Mesenchymal stem cell (in vitro differentiated cells and primary cell): Measurements from ENCODE around the gene SAT1.

Experiments used
- DNase-seq: peaks from one replicate; pipeline ENCODE4 v3.0.0-alpha.2; 2013
- H2AFZ ChIP-seq: one replicate; pipeline ENCODE4 v1.6.1; 2013; ENCODE audit warnings: low read depth, mild to moderate bottlenecking, control low read depth, inconsistent platforms, low read length, moderate library complexity
- H2AK5ac ChIP-seq: 2 replicates; pipeline ENCODE4 v1.6.1; 2013; ENCODE audit warnings: low read length, moderate library complexity, mild to moderate bottlenecking, inconsistent platforms; ENCODE audit not compliant: severe bottlenecking
- H2BK120ac ChIP-seq: one replicate; pipeline ENCODE4 v1.6.1; 2013; ENCODE audit warnings: low read depth, mild to moderate bottlenecking, inconsistent platforms, low read length, moderate library complexity
- H2BK12ac ChIP-seq, 2 experiments: one replicate each; pipeline ENCODE4 v1.6.1; 2013; ENCODE audit warnings: inconsistent platforms in 2 of 2, low read length in 2 of 2, mild to moderate bottlenecking in 2 of 2, moderate library complexity in 2 of 2, control low read depth in 1 of 2
- H2BK15ac ChIP-seq: one replicate; pipeline ENCODE4 v1.6.1; 2013; ENCODE audit warnings: mild to moderate bottlenecking, low read depth, inconsistent platforms; ENCODE audit not compliant: poor library complexity, severe bottlenecking
- H2BK5ac ChIP-seq: 2 replicates; pipeline ENCODE4 v1.6.1; 2013; ENCODE audit warnings: low read depth, mild to moderate bottlenecking, low read length, control low read depth, inconsistent platforms; ENCODE audit not compliant: poor library complexity, severe bottlenecking
- H3K14ac ChIP-seq, 2 experiments: one replicate each; pipeline ENCODE4 v1.6.1; 2013; ENCODE audit warnings: inconsistent platforms in 2 of 2, low read length in 2 of 2, control low read depth in 1 of 2, mild to moderate bottlenecking in 1 of 2, moderate library complexity in 1 of 2
- H3K18ac ChIP-seq, 2 experiments: one replicate each; pipeline ENCODE4 v1.6.1; 2013; ENCODE audit warnings: inconsistent platforms in 2 of 2, low read length in 2 of 2, control low read depth in 1 of 2, low read depth in 1 of 2, mild to moderate bottlenecking in 1 of 2
- H3K23ac ChIP-seq, 2 experiments: one replicate each; pipeline ENCODE4 v1.6.1; 2013; ENCODE audit warnings: inconsistent platforms in 2 of 2, low read length in 2 of 2, mild to moderate bottlenecking in 2 of 2, moderate library complexity in 2 of 2, control low read depth in 1 of 2
- H3K27ac ChIP-seq: 2 replicates; pipeline ENCODE4 v1.5.1; 2013; ENCODE audit warnings: mild to moderate bottlenecking, moderate library complexity, low read length, control low read depth, inconsistent platforms; ENCODE audit not compliant: poor library complexity, severe bottlenecking
- H3K27me3 ChIP-seq, 2 experiments: 2 replicates each; pipeline versions ENCODE4 v1.6.1 to v1.7.0; 2013; ENCODE audit warnings: low read length in 2 of 2, mild to moderate bottlenecking in 2 of 2, moderate library complexity in 2 of 2, control low read depth in 1 of 2, inconsistent platforms in 1 of 2; ENCODE audit not compliant: control insufficient read depth in 1 of 2, insufficient read depth in 1 of 2
- H3K36me3 ChIP-seq, 2 experiments: 2 replicates each; pipeline versions ENCODE4 v1.6.1 to v1.7.0; 2013; ENCODE audit warnings: low read length in 2 of 2, control low read depth in 1 of 2, inconsistent platforms in 1 of 2, low read depth in 1 of 2, mild to moderate bottlenecking in 1 of 2; ENCODE audit not compliant: insufficient read depth in 2 of 2, control insufficient read depth in 1 of 2
- H3K4ac ChIP-seq, 2 experiments: one replicate each; pipeline ENCODE4 v1.6.1; 2013; ENCODE audit warnings: inconsistent platforms in 2 of 2, low read length in 2 of 2, mild to moderate bottlenecking in 2 of 2, moderate library complexity in 2 of 2, control low read depth in 1 of 2, low read depth in 1 of 2
- H3K4me1 ChIP-seq: 2 replicates; pipeline ENCODE4 v1.6.1; 2013; ENCODE audit warnings: low read depth, low read length, control low read depth; ENCODE audit not compliant: control insufficient read depth, insufficient read depth
- H3K4me2 ChIP-seq: 2 replicates; pipeline ENCODE4 v1.6.1; 2013; ENCODE audit warnings: low read length, mild to moderate bottlenecking, inconsistent platforms; ENCODE audit not compliant: poor library complexity, severe bottlenecking
- H3K4me3 ChIP-seq, 2 experiments: 2 replicates each; pipeline versions ENCODE4 v1.5.1 to v1.7.0; 2013; ENCODE audit warnings: low read length in 2 of 2, mild to moderate bottlenecking in 2 of 2, control low read depth in 1 of 2, low read depth in 1 of 2; ENCODE audit not compliant: insufficient read depth in 1 of 2
- H3K79me1 ChIP-seq: replicated peaks from 2 replicates; pipeline ENCODE4 v1.6.1; 2013; ENCODE audit warnings: mild to moderate bottlenecking, control low read depth, low read length, inconsistent platforms; ENCODE audit not compliant: poor library complexity, severe bottlenecking
- H3K9ac ChIP-seq: 2 replicates; pipeline ENCODE4 v1.7.0; 2013; ENCODE audit warnings: mild to moderate bottlenecking, low read length, moderate library complexity
- H3K9me3 ChIP-seq: 2 replicates; pipeline ENCODE4 v1.7.0; 2013; ENCODE audit warnings: mild to moderate bottlenecking, low read length; ENCODE audit not compliant: control insufficient read depth
- H4K8ac ChIP-seq: one replicate; pipeline ENCODE4 v1.6.1; 2013; ENCODE audit warnings: inconsistent platforms, mild to moderate bottlenecking, low read length, moderate library complexity
- H4K91ac ChIP-seq: one replicate; pipeline ENCODE4 v1.6.1; 2013; ENCODE audit warnings: mild to moderate bottlenecking, low read length, inconsistent platforms
- WGBS: methylation state at CpG from one replicate; pipeline ENCODE4 v1.1.7; 2013; ENCODE audit warnings: mixed read lengths; 5-methylcytosine and 5-hydroxymethylcytosine counted together

The SAT1 gene

DNA sequence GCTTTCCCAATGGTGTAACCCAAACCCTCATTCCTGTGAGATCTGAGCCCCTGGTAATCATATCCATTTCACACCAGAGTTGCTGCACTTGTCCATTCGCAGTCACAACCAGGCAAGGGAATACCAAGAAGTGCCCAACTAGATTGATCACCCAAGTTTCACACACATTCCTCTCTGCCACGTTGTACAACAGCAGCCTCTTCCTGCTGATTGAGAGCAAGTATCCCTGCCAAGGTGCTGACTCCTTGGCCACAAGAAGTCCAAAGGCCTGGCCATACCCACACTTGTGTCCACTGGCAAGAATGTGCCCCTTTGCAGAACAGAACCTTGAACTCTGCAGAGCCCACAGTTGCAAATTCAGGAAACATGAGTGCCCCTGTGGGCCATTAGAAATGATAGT lies 33.4 kb upstream of the SAT1 start:
- Histone ChIP-seq H3K4me1 (no peaks in the 10 kb centered on the region), H2BK120ac (no peak overlapping the region), H3K23ac (no peak overlapping the region), H3K18ac (no peak overlapping the region), H3K9ac (no peak overlapping the region), H2AFZ (no peak overlapping the region), H3K36me3 (no peaks in the 10 kb centered on the region), H2BK12ac (no peak overlapping the region), H4K91ac (no peak overlapping the region), H3K14ac (no peak overlapping the region), H2BK15ac (no peak overlapping the region), H3K27ac (no peak overlapping the region), H3K4me2 (no peak overlapping the region), H3K9me3 (no peaks in the 10 kb centered on the region), H3K79me1 (no peaks in the 10 kb centered on the region), H2BK5ac (no peak overlapping the region), H3K4ac (no peak overlapping the region), H4K8ac (no peak overlapping the region), H3K27me3 (peaks cover 0 to 3% of the 10 kb centered on the region in 2 experiments), H2AK5ac (no peak overlapping the region), H3K4me3 (no peak overlapping the region)
- no peak for DNase-seq
- 78% methylated on average over 2 of the region's 2 CpGs for WGBS

- no peak overlapping the region for H3K18ac ChIP-seq
- no peak overlapping the region for H3K14ac ChIP-seq
- H2AFZ ChIP-seq, result no peak overlapping the region
- H2BK5ac ChIP-seq, result no peak overlapping the region
- no peak overlapping the region for H3K23ac ChIP-seq
- peaks cover 0 to 3% of the 10 kb centered on the region in 2 experiments for H3K27me3 ChIP-seq
- WGBS, result 100% methylated on average over 1 of the region's 2 CpGs
- H3K4ac ChIP-seq, result no peak overlapping the region
- no peaks in the 10 kb centered on the region for H3K4me1 ChIP-seq
- H2AK5ac ChIP-seq, result no peak overlapping the region
- no peak overlapping the region for H2BK120ac ChIP-seq
- no peak overlapping the region for H3K4me2 ChIP-seq
- H3K9ac ChIP-seq, result peak overlapping the region; percentile 54
- peak; percentile 18 for DNase-seq
- H4K91ac ChIP-seq, result no peak overlapping the region
- no peak overlapping the region for H4K8ac ChIP-seq
- H3K9me3 ChIP-seq, result no peaks in the 10 kb centered on the region
- no peaks in the 10 kb centered on the region for H3K36me3 ChIP-seq
- H3K4me3 ChIP-seq, result no peak overlapping the region
- peak overlapping the region; percentile 20 for H3K27ac ChIP-seq
- no peak overlapping the region for H2BK12ac ChIP-seq
- no peak overlapping the region for H2BK15ac ChIP-seq
- no peaks in the 10 kb centered on the region for H3K79me1 ChIP-seq
Observed at GRCh38 chrX:23752740-23753415, 30.1 kb upstream of the SAT1 start.

GRCh38 chrX:23754664-23755063 lies 28.3 kb upstream of the SAT1 start:
- Histone ChIP-seq H3K9ac (no peak overlapping the region), H3K23ac (no peak overlapping the region), H3K18ac (no peak overlapping the region), H3K27ac (no peak overlapping the region), H2BK120ac (no peak overlapping the region), H2AK5ac (no peak overlapping the region), H2BK5ac (no peak overlapping the region), H4K8ac (no peak overlapping the region), H3K4me1 (no peaks in the 10 kb centered on the region), H2BK12ac (no peak overlapping the region), H2AFZ (no peak overlapping the region), H3K4me2 (no peak overlapping the region), H3K14ac (no peak overlapping the region), H3K36me3 (no peaks in the 10 kb centered on the region), H3K9me3 (no peaks in the 10 kb centered on the region), H3K27me3 (no peaks in the 10 kb centered on the region), H4K91ac (no peak overlapping the region), H3K4me3 (no peak overlapping the region), H3K4ac (no peak overlapping the region), H3K79me1 (no peaks in the 10 kb centered on the region), H2BK15ac (no peak overlapping the region)
- no peak for DNase-seq
- WGBS, result 100% methylated on average over 1 of the region's 1 CpG

- no peak overlapping the region for H3K4me2 ChIP-seq
- H2BK120ac ChIP-seq, result no peak overlapping the region
- H3K79me1 ChIP-seq, result no peaks in the 10 kb centered on the region
- H3K36me3 ChIP-seq, result no peaks in the 10 kb centered on the region
- H2BK12ac ChIP-seq, result no peak overlapping the region
- no peaks in the 10 kb centered on the region for H3K9me3 ChIP-seq
- no peak overlapping the region for H2AFZ ChIP-seq
- H3K27ac ChIP-seq, result no peak overlapping the region
- H2AK5ac ChIP-seq, result no peak overlapping the region
- H4K91ac ChIP-seq, result no peak overlapping the region
- H3K27me3 ChIP-seq, result no peaks in the 10 kb centered on the region
- no peaks in the 10 kb centered on the region for H3K4me1 ChIP-seq
- no peak overlapping the region for H4K8ac ChIP-seq
- H2BK15ac ChIP-seq, result no peak overlapping the region
- no peak overlapping the region for H3K9ac ChIP-seq
- H3K4me3 ChIP-seq, result no peak overlapping the region
- H3K23ac ChIP-seq, result no peak overlapping the region
- DNase-seq, result peak; percentile 59
- no peak overlapping the region for H2BK5ac ChIP-seq
- no peak overlapping the region for H3K4ac ChIP-seq
- H3K14ac ChIP-seq, result no peak overlapping the region
- 6% methylated on average over 4 of the region's 4 CpGs for WGBS
- no peak overlapping the region for H3K18ac ChIP-seq
Observed at GRCh38 chrX:23756165-23756564, 26.8 kb upstream of the SAT1 start.
